Stimulated activated CD8-positive, alpha-beta memory T cell treated with anti-CD3 and anti-CD28 coated beads, Interleukin-7, amount 100 ng/mL, for 1 hour (primary cell): ENCODE results near the gene NDUFB11.
A peak's percentile ranks its signal among the peaks of the same experiment; 100 is the strongest.
"Not testable (repeated sequence)": the region's sequence is repeated elsewhere in the genome, so short reads cannot be mapped to it uniquely, and the experiment has no call there.

Experiments
- DNase-seq, 2 donors: peaks; one replicate each; pipeline ENCODE4 v3.0.0-alpha.2; 2020; ENCODE audit warnings: low read depth in 2 of 2

The NDUFB11 gene

GRCh38 chrX:47146936-47147859 is 2.7 kb upstream of the NDUFB11 start:
- DNase-seq, result no peak

- DNase-seq, result no peak
Measured at GRCh38 chrX:47146121-47146935, 1.8 kb upstream of the NDUFB11 start.

GRCh38 chrX:47145395-47146120 is 1.1 kb upstream of the NDUFB11 start:
- peak in 1 of 2 donors; percentile 1 for DNase-seq

- peak in 1 of 2 donors; percentile 1 for DNase-seq
Measured at GRCh38 chrX:47143894-47144625, 442 bp downstream of the NDUFB11 start.

- no peak for DNase-seq
Measured at GRCh38 chrX:47138171-47138570, 6.3 kb downstream of the NDUFB11 start.

DNA sequence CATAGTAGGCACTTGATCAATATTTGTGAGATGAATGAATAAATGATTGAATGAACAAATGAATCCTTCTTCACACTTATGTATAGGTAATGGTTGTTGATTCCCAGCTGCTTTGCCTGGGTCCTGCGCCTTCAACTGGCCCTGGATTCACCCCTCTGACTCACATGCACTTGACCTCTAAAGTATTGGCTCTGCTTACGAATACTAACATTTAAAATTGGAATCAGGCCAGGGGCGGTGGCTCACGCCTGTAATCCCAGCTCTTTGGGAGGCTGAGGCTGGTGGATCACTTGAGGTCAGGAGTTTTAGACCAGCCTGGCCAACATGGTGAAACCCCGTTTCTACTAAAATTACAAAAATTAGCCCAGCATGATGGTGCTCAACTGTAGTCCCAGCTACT is 8.9 kb downstream of the NDUFB11 start:
- DNase-seq, result not testable (repeated sequence)

DNA sequence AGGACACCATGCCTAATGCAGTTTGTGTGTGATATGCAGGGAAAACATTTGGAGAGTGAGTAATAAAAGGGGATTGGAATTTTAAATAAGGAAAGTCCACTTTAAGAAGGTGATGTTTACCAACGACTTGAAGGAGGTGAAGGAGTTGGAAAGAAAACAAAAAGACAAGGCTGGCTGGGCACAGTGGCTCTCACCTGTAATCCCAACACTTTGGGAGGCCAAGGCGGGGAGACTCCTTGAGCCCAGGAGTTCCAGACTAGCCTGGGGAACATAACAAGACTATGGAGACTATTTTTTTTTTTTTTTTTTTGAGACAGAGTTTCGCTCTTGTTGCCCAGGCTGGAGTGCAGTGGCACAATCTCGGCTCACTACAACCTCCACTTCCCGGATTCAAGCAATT is 11.0 kb downstream of the NDUFB11 start:
- DNase-seq, result no peak

- no peak for DNase-seq
Measured at GRCh38 chrX:47129899-47130358, 14.6 kb downstream of the NDUFB11 start.

DNA sequence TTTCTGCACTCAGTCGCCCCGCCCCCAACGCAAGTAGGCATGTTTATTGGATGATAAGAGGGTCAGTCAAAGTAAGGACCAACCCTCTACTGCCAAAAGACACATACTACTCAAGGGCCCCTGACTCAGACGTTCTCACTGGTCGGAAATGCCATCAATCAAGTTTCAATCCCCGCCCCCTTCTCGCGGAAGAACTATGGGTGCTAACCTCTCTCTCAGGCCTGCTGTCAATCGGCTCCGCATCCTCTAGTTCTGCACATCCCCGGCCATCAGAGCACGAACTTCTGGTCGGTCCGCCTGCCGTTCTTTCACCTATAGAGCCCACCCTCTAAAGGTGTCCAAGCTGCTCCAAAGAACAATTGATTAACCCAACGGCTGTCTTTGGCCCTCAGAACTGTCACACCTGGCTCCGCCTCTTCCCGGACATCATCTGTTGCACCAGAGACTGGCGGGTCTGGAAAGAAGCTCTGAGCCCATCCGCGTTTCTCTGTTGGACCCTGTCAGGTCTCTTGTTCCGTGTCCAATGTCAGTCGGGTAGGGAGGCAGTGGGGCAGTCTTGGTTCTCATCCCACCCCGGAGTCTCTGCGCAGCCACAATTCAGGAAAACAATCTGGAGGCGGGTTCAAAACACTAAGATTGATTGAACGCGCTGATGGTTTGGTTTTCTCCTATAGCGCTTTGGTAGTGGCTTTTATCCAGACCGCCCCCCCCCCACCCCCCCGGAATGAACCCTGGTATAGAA is 15.2 kb downstream of the NDUFB11 start:
- DNase-seq, result peak; percentile 67 to 78

GRCh38 chrX:47124466-47124865 is 20.0 kb downstream of the NDUFB11 start:
- not testable (repeated sequence) for DNase-seq

GRCh38 chrX:47116551-47117110 is 27.9 kb downstream of the NDUFB11 start:
- not testable (repeated sequence) for DNase-seq

DNA sequence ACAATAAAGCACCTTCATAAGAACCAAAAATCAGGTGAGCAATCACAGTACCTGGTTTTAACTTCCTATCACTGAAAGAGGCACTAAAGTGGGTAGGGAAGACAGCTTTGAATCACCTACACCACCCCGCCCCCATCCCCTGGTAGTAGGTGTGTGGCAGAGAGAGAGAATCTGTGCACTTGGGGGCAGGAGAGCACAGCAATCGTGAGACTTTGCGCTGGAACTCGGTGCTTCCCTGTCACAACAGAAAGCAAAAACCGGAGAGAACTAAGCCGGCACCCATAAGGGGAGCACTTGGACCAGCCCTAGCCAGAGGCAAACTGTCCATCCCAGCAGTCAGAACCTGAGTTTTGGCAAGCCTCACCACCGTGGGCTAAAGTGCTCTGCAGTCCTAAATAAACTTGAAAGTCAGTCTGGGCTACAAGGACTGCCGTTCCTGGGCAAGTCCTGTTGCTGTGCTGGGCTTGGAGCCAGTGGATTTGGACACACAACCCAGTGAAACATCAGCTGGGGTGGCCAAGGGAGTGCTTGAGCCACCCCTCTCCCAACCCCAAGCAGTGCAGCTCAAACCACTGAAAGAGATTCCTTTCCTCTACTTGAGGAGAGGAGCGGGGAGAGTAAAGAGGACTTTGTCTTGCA is 32.1 kb downstream of the NDUFB11 start:
- no peak for DNase-seq

GRCh38 chrX:47110936-47111615 is 33.4 kb downstream of the NDUFB11 start:
- not testable (repeated sequence) for DNase-seq

- no peak for DNase-seq
Measured at GRCh38 chrX:47101206-47101605, 43.3 kb downstream of the NDUFB11 start.

GRCh38 chrX:47098338-47099094 is 46.0 kb downstream of the NDUFB11 start:
- DNase-seq, result no peak

DNA sequence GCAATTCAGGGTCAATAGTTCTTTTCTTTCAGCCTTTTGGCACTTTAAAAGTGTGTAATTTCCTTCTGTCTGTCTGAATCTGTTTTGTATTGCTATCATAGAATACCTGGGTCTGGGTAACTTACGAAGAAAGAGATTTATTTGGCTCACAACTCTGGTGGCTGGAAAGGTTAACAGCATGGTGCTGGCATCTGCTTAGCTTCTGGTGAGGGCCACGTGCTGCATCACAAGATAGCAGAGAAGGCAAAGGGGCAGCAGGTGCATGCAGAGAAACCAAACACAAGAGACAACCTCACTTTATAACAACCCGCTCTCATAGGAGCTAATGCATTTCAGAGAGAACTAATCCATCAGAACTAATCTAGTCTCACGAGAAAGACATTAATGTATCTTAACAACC is 47.5 kb downstream of the NDUFB11 start:
- no peak for DNase-seq

GRCh38 chrX:47093860-47094259 is 50.6 kb downstream of the NDUFB11 start:
- no peak for DNase-seq

- DNase-seq, result no peak
Measured at GRCh38 chrX:47093248-47093647, 51.3 kb downstream of the NDUFB11 start.
